ENCODE results near the gene RGL4. TPM values are rescaled to one million over a fixed set of nuclear protein-coding genes. Genes with fewer than 3 reads are reported as not detected.

RGL4 gene
- total RNA-seq, 1 experiment from 2014 or later, result not detected

GRCh38 chr22:23678133-23678532 is 12.7 kb upstream of the RGL4 start:
- no peak for DNase-seq (ENCODE audit: low read depth)

- DNase-seq (ENCODE audit: low read depth), result no peak
These were observed 9.6 kb upstream of the RGL4 start for GRCh38 chr22:23681026-23681809.

- DNase-seq (ENCODE audit: low read depth), result no peak
These were observed 8.7 kb upstream of the RGL4 start for GRCh38 chr22:23682077-23682476.

GRCh38 chr22:23682827-23683355 is 7.9 kb upstream of the RGL4 start:
- DNase-seq (ENCODE audit: low read depth), result no peak

GRCh38 chr22:23683545-23683944 is 7.3 kb upstream of the RGL4 start:
- no peak for DNase-seq (ENCODE audit: low read depth)

GRCh38 chr22:23684026-23684425 is 6.8 kb upstream of the RGL4 start:
- no peak for DNase-seq (ENCODE audit: low read depth)

GRCh38 chr22:23684561-23685031 is 6.2 kb upstream of the RGL4 start:
- DNase-seq (ENCODE audit: low read depth), result no peak

GRCh38 chr22:23685205-23685784 is 5.5 kb upstream of the RGL4 start:
- DNase-seq (ENCODE audit: low read depth), result peak; percentile 28

GRCh38 chr22:23686416-23687024 is 4.3 kb upstream of the RGL4 start:
- no peak for DNase-seq (ENCODE audit: low read depth)

GRCh38 chr22:23688121-23688520 is 2.7 kb upstream of the RGL4 start:
- no peak for DNase-seq (ENCODE audit: low read depth)

GRCh38 chr22:23688571-23688970 is 2.2 kb upstream of the RGL4 start:
- DNase-seq (ENCODE audit: low read depth), result no peak

GRCh38 chr22:23689414-23689813 is 1.4 kb upstream of the RGL4 start:
- DNase-seq (ENCODE audit: low read depth), result no peak

- DNase-seq (ENCODE audit: low read depth), result no peak
These were observed 1.1 kb downstream of the RGL4 start for GRCh38 chr22:23691748-23692423.

GRCh38 chr22:23692598-23693291 is 1.9 kb downstream of the RGL4 start:
- DNase-seq (ENCODE audit: low read depth), result no peak

- no peak for DNase-seq (ENCODE audit: low read depth)
These were observed 3.3 kb downstream of the RGL4 start for GRCh38 chr22:23693979-23694680.

- DNase-seq (ENCODE audit: low read depth), result no peak
These were observed 4.3 kb downstream of the RGL4 start for GRCh38 chr22:23695141-23695540.

GRCh38 chr22:23695571-23696325 is 4.9 kb downstream of the RGL4 start:
- no peak for DNase-seq (ENCODE audit: low read depth)

- DNase-seq (ENCODE audit: low read depth), result peak; percentile 45
These were observed 5.6 kb downstream of the RGL4 start for GRCh38 chr22:23696326-23696851.

GRCh38 chr22:23697031-23697970 is 6.5 kb downstream of the RGL4 start:
- DNase-seq (ENCODE audit: low read depth), result no peak

Measured in Daoy (cell line).